DMS153 (cell line): ENCODE measurements around the gene OPHN1.

Source experiments
- DNase-seq: peaks from one replicate; lab custom pipeline; 2025; lab: John Stamatoyannopoulos, UW

Gene OPHN1, protein sequence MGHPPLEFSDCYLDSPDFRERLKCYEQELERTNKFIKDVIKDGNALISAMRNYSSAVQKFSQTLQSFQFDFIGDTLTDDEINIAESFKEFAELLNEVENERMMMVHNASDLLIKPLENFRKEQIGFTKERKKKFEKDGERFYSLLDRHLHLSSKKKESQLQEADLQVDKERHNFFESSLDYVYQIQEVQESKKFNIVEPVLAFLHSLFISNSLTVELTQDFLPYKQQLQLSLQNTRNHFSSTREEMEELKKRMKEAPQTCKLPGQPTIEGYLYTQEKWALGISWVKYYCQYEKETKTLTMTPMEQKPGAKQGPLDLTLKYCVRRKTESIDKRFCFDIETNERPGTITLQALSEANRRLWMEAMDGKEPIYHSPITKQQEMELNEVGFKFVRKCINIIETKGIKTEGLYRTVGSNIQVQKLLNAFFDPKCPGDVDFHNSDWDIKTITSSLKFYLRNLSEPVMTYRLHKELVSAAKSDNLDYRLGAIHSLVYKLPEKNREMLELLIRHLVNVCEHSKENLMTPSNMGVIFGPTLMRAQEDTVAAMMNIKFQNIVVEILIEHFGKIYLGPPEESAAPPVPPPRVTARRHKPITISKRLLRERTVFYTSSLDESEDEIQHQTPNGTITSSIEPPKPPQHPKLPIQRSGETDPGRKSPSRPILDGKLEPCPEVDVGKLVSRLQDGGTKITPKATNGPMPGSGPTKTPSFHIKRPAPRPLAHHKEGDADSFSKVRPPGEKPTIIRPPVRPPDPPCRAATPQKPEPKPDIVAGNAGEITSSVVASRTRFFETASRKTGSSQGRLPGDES

DNA sequence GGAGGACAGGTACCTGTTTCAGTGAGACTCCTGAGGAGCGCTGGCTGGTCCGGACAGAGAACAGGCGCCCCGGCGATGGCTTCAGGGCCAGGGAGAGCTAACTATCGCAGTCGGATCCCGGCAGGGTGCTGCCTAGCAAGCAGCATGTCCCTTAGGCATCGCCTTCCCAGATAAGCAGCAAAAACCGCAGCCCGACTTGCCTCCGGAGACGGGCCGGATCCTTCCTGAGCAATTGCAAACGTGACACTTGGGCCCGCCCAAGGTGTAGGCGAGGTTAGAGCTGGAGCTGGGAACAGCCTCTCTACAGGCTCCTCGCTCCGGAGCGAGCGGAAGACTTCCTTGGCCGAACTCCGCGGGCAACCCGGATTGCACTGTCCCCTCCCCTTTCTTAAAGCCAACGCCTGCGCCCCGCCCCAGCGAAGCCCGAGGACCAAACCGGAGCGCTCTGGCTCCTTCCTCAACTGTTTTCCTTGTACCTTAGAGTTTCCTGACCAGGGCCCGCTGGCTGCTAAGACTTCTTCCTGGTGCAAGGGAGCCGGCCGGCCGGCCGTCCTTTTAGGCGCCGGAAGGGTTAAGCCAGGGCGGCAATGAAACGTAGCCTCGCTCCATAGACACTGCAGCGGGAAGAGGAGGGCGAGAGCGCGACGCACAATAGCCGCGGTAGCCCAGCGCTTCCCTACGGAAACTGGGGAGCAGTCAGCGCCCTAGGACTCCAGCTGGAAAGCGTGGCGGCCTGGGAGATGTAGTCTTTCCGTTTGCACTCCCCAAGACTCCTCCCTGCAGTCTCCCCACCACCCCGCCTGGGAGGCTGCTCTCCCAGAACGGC is at the start of gene OPHN1:
Gene OPHN1, minus strand, starts transcription at position 341 of the 826 bp plus-strand sequence. CDS start 475 bp downstream, outside the sequence.
- no peak for DNase-seq

DNA sequence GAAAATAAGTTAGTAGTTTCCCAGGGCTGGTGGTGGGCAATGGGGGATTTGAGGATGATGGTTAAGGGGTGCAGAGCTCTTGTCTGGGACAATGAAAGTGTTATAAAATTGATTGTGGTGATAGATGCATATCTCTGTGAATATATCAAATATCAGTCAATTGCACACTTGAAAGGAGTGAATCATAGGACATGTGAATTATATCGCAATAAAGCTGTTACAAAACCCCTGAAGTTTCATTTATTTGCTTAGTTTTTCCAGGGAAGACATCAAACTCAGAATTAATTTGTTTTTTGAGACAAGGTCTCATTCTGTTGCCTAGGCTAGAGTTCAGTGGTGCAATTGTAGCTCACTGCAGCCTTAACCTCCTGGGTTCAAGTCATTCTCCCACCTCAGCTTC is 47.7 kb upstream of the OPHN1 start:
- DNase-seq: no peak

DNA sequence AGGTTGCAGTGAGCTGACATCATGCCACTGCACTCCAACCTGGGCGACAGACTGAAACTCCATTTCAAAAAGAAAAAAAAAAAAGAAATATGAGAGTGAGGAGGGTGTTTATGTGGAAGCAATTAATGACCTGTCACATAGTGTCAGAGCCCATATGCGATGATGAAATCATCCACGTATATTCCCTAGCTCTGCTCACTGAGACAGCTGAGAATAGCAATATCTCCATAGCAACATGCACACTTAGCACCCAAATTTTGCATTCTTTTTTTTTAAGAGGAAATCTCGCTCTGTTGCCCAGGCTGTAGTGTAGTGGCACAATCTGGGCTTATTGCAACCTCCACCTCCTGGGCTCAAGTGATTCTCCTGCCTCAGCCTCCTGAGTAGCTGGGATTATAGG is 31.5 kb upstream of the OPHN1 start:
- no peak for DNase-seq

DNA sequence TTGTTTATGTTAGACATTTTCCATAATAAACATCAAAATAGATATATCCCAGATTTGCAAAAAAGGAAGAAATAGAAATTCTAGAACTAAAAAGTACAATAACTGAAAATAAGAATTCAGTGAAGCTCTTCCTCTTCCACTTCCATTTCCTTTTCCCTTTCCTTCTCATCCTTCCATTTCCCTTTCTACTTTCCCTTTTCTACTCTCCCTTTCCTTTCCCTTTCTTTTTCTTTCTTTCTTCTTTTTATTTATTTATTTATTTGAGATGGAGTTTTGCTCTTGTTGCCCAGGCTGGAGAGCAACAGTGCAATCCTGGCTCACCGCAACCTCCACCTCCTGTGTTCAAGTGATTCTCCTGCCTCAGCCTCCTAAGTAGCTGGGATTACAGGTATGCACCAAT is 30.6 kb upstream of the OPHN1 start:
- no peak for DNase-seq

DNA sequence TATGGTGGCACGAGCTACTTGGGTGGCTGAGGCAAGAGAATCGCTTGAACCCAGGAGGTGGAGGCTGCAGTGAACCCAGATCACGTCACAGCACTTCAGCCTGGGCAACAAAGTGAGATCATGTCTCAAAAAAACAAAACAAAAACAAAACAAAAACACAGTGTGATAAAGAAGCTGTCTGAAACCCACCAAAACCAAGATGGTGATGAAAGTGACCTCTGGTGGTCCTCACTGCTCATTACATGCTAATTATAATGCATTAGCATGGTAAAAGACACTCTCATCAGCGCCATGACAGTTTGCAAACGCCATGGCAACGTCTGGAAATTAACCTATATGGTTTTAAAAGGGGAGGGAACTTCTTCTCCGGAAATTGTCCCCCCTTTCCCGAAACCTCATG is 29.4 kb upstream of the OPHN1 start:
- DNase-seq: no peak

DNA sequence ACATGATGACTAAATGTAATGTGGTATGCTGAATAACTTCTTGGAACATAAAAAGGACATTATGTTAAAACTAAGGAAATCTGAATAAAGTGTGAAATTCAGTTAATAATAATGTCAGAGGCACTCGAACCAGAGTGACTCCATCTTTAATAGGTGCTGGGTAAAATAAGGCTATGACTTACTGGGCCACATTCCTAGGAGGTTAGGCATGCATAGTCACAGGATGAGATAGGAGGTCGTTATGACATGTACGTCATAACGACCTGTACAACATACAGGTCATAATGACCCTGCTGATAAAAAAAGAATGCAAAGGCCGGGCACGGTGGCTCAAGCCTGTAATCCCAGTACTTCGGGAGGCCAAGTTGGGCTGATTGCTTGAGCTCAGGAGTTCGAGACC is 28.9 kb upstream of the OPHN1 start:
- no peak for DNase-seq

DNA sequence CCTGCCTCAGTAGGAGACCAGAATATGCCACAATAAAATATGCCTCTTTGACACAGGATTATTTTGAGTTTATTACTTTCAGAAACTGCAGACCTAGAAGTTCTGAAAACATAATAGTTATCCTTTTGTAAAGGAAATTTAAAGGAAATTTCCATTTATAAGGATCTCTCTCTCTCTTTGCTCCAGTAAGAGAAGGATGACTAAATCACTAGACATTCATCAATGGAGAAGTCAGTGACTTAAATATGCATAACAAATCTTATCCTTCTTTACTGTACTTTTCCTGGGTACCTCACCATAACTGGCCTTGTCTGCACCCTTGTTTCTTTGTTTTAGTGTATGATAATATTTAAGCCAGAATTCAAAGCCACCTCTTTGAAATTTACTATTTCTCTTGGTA is 28.3 kb upstream of the OPHN1 start:
- DNase-seq: no peak

DNA sequence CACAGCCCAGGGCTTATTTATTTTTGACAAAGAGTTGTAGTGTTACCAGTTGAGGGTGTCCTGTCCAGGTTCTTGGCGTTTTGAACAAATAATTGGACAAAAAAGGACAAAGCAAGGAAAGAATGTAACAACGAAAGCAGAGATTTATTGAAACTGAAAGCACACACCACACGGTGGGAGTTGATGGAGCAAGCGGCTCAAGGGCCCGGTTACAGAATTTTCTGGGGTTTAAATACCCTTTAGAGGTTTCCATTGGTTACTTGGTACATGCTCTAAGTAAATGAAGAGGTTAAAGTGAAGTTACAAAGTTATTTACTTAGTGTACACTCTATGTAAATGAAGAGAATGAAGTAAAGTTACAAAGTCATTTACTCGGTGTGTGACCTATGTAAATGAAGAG is 27.8 kb upstream of the OPHN1 start:
- no peak for DNase-seq

DNA sequence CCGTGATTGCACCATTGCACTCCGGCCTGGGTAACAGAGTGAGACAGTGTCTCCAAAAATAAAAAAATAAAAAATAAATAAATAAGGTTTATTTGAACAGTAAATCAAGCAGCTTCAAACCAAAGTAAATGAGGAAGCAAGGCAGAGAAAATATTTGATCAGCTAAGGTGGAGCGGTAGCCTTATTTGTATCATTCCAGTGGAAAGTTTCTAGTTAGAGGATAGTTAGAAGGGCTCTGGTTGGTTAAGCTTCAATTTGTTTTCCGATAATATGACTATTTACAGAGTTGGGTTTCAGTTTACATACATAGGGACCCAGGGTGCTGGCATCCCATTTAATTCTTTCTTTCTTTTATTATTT is 21.8 kb upstream of the OPHN1 start:
- no peak for DNase-seq

DNA sequence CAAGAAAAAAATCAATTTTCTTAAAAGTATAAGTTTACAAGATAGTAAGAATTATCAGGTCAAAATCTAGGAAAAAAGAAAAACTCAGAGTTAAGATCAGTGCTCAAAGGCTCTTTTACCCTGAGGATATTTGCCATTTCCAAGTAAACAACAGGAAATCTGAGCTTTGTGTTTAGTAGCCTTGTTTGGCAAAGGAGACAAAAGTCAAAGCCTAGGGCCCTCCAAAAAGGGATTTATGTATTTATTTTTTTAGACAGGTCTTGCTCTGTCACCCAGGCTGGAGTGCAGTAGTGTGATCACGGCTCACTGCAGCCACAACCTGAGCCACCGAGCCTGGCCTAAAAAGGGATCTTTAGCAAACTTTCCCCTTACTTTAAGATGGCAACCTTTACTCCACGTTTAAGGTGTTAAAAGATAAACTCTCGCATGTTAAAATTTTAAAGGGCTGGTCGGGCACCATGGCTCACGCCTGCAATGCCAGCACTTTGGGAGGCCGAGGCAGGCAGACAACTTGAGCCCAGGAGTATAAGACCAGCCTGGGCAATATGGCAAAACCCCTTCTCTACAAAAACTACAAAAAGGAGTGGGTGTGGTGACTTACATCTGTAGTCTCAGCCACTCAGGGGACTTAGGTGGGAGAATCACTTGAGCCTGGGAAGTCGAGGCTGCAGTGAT is 21.3 kb upstream of the OPHN1 start:
- no peak for DNase-seq

DNA sequence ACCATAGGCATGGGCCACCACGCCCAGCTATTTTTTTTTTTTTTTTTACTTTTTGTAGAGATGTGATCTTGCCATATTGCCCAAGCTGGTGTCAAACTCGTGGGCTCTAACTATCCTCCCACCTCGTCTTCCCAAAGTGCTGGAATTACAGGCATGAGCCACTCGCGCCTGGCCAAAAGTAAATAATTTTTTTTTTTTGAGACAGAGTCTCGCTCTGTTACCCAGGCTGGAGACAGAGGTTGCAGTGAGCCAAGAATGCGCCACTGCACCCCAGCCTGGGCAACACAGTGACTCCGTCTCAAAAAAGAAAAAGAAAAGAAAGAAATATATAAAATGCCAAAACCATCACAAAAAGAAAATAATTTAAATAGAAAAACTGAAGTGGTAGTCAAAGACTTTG is 18.4 kb upstream of the OPHN1 start:
- no peak for DNase-seq

DNA sequence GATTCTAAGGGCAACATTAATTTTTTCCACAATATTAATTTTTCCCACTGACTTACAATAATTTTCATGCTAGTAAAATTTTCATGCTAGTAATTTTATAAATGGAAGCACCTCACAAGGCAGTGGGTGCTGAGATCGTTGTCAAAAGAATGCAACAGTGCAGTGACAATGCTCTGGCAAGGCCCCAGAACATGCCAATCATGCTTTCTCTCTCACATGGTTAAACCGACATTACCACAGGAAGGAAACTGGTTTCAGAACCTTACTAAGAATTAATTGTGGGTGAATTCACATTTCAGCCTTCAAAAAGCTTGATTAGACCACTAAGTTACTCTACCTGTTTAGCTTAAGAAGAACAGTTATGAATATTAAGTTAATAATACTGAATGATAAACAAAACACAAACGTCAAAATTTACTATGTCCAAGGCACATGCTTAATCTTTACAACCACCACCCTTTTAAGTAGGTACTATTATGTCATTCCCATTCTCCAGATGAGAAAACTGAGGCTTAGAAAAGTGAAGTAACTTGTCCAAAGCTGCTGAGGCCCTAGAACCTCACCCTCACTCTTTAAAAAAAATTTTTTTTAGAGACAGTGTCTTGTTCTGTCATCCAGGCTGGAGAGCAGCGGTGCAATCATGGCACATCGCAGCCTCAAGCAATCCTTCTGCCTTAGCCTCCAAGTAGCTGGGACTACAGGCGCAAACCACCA is 10.0 kb upstream of the OPHN1 start:
- no peak for DNase-seq

DNA sequence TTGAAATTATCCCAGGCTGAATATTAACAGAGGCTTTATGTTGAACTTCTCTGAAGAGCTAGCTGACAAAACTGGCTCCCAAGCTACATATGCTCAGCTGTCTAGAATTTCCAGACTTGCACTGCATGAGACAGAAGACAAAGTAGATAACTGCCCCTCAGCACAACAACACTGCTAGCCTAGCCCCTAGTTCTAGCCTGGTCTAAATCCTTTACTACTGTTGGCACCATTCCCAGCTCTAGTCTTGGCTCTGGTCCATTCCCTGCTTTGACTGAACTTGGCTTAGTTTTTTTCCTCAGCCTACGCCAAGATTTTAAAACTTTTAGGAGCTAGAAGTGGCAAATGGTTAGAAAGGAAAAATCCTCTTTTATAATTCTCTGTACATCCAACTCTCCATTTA is 7.6 kb upstream of the OPHN1 start:
- peak; percentile 9 for DNase-seq

DNA sequence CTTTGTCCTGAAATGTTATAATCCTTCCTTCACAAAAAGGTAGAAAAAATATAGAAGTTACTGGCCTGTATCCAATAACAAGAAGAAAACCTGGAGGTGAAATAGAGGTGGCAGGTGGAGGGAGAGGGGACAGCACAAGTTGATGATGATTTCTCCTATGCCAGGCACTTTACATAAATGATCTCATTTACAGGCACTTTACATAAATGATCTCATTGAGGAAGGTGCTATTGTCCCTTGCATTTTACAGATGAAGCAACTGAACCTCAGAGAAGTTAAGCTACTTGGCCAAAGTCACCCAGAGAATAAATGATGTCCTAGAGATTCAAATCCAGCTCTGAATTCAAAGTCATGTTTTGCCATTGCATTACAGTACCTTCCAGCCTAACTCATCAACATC is 7.1 kb upstream of the OPHN1 start:
- no peak for DNase-seq

DNA sequence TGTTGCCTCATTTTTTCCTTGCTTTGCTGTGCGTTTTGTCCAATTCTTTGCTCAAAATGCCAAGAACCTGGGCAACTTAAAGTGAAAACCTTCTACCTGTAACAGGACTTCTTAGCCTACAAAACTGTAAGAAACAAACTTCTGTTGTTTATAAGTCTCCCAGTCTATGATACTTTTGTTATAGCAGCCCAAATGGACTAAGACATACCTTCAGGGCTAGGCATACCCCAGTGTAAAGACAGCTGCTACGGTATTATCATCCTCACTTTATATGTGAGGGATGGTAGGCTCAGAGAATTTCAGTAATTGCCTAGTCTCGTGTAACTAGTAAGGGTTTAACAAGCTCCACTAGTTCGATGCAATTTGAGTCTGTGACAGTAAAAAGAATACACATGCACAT is 6.0 kb upstream of the OPHN1 start:
- no peak for DNase-seq

DNA sequence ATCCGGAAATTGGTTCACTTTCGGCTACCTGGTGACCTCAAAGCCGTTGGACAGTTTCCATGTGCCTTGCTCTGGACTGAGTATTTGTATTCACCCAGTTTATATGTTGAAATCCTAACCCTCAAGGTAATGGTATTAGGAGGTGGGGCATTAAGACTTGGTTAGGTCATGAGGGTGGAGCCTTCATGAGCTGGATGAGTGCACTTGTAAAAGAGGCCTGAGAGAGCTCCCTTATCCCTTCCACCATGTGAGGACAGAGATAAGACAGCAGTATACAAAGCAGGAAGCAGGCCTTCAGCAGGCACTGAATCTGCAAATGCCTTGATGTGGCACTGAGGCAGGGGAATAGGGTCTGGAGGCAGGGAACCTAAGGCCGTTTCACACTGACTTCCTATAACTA is 5.3 kb upstream of the OPHN1 start:
- no peak for DNase-seq

DNA sequence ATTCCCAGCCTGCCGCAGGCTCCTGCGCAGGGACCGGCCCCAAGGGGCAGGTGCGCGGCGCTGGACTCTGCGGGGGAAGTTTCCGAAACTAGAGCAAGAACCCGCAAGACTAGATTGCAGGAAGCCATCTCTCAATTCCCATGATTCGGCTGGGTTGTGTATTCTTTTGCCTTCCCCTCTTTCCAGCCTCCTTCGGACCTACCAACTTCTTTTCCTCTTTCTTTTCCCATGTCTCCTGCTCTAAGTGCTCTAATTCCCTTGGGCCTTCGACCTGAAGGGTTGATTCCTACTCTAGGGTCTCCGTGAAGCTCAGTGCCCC is 645 bp upstream of the OPHN1 start:
- no peak for DNase-seq

DNA sequence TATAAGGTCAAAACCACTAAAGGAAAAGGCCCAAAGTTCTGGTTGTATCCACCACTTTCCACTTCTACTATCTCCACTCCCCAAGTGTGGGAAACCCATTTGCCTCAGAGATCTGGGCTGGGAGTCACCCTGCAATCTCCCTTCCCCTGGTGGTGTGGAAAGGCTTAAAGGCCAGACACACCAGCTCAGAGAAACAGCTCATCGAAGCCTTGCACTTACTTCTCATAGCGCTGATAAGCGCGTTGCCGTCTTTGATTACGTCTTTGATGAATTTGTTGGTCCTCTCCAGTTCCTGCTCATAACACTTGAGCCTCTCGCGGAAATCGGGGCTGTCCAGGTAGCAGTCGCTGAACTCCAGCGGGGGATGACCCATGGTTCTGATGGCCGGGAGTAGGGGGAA is 647 bp downstream of the OPHN1 start:
- DNase-seq: no peak

DNA sequence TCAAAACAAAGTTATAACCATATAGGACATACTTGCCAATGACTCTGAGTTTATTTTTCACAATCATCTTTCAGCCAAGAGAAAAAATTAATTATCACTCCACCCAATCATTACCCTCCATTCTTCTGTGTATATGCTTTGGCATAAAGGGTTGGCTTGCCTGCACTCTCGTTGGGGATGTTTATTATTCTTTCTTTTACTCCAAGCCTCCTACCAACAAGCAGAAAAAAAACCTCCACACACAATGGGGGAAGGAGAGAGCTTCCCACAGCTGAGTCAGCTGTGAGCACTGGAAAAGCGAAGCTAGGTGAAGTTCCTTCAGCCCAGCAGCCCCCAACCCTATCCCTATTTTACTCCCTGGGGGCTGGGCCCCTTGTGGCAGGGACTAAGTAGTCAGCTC is 1.5 kb downstream of the OPHN1 start:
- no peak for DNase-seq

DNA sequence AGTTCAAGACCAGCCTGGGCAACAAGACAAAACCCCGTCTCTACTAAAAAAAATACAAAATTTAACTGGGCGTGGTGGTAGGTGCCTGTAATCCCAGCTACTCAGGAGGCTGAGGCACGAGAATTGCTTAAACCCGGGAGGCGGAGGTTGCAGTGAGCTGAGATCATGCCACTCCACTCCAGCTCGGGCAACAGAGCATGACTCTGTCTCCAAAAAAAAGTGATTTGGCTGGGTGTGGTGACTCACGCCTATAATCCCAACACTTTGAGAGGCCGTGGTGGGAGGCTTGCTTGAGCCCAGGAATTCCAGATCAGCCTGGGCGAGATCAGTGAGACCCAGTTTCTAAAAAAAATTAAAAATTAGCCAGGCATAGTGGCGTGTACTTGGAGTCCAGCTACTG is 4.1 kb downstream of the OPHN1 start:
- no peak for DNase-seq

DNA sequence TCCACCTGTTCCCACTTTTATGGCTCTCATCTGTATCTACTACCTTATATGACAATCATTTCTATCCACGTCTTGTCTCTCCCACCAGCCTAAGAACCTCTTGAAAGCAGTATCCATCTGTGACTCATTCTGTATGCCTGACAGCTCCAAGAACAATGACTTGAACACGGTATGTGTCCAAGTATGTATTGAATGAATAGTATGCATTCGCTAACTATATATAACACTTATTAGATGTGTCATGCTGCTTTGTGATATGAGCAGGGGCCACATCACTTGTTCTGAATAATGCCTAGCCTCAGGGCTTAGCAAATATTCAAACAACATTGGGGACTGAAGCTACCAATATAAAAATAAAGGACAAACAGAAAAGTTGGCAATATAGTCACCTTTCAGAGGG is 4.9 kb downstream of the OPHN1 start:
- no peak for DNase-seq

DNA sequence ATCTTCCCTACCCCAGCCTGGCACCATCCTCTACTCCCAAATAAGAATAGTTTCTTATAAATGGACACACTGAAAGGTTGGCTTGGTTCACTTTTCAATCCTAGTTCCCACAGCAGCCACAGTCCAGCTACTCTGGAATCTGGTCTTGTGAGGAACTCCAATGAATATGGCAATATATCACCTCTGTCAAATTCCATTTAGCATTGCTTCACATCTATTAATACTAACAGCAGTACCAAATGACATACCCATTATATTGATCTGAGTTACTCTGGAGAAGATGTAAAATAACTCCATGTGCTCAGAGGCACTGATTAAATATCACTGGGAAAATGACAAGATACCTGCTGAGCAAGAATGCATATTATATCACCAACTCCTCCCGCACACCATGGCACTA is 8.6 kb downstream of the OPHN1 start:
- DNase-seq: no peak
